IMR-90 (cell line): ENCODE results near the gene CEP57L1.

Source experiments
- MXI1 ChIP-seq: IDR thresholded peaks from 2 replicates; pipeline ENCODE4 v1.6.1; 2012; ENCODE audit warnings: low read depth, mild to moderate bottlenecking, low read length, moderate library complexity, borderline replicate concordance
- POLR2A ChIP-seq: IDR thresholded peaks from 2 replicates; pipeline ENCODE4 v1.6.1; 2012; ENCODE audit warnings: mild to moderate bottlenecking, low read depth, low read length
- RAD21 ChIP-seq: IDR thresholded peaks from 2 replicates; pipeline ENCODE4 v1.6.1; 2012; ENCODE audit warnings: low read length, improper control_type of control experiment
- RCOR1 ChIP-seq: IDR thresholded peaks from 2 replicates; pipeline ENCODE4 v1.6.1; 2012; ENCODE audit warnings: mild to moderate bottlenecking, low read length, improper control_type of control experiment; ENCODE audit not compliant: insufficient replicate concordance
- RFX5 ChIP-seq: IDR thresholded peaks from 2 replicates; pipeline ENCODE4 v1.8.0; 2012; ENCODE audit warnings: low read depth, mild to moderate bottlenecking, low read length, moderate library complexity
- TF ChIP-seq, protein P1 (sequence below): conservative IDR thresholded peaks from 2 replicates; pipeline ENCODE4 v1.5.1; 2012; ENCODE audit warnings: mild to moderate bottlenecking, low read depth, low read length, improper control_type of control experiment
- TF ChIP-seq, protein P2 (sequence below): fragments of 150-350 bp; IDR thresholded peaks from 2 replicates; pipeline ENCODE4 v1.6.1; 2016; ENCODE audit warnings: low read depth, mild to moderate bottlenecking, low read length, moderate library complexity, borderline replicate concordance

- TF ChIP-seq, protein P1, sequence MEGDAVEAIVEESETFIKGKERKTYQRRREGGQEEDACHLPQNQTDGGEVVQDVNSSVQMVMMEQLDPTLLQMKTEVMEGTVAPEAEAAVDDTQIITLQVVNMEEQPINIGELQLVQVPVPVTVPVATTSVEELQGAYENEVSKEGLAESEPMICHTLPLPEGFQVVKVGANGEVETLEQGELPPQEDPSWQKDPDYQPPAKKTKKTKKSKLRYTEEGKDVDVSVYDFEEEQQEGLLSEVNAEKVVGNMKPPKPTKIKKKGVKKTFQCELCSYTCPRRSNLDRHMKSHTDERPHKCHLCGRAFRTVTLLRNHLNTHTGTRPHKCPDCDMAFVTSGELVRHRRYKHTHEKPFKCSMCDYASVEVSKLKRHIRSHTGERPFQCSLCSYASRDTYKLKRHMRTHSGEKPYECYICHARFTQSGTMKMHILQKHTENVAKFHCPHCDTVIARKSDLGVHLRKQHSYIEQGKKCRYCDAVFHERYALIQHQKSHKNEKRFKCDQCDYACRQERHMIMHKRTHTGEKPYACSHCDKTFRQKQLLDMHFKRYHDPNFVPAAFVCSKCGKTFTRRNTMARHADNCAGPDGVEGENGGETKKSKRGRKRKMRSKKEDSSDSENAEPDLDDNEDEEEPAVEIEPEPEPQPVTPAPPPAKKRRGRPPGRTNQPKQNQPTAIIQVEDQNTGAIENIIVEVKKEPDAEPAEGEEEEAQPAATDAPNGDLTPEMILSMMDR = no peak
- TF ChIP-seq, protein P2, sequence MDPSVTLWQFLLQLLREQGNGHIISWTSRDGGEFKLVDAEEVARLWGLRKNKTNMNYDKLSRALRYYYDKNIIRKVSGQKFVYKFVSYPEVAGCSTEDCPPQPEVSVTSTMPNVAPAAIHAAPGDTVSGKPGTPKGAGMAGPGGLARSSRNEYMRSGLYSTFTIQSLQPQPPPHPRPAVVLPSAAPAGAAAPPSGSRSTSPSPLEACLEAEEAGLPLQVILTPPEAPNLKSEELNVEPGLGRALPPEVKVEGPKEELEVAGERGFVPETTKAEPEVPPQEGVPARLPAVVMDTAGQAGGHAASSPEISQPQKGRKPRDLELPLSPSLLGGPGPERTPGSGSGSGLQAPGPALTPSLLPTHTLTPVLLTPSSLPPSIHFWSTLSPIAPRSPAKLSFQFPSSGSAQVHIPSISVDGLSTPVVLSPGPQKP = no peak
- no peak for TF ChIP-seq POLR2A
- TF ChIP-seq RCOR1 = no peak
- no peak for TF ChIP-seq RFX5
- TF ChIP-seq RAD21 = no peak
- TF ChIP-seq MXI1 = no peak
Observed at GRCh38 chr6:109103942-109104341, 8.6 kb downstream of the CEP57L1 start.
